OCI-LY3 (cell line): ENCODE data around the gene FBXL19.
A peak's percentile ranks its signal among the peaks of the same experiment; 100 is the strongest.

ENCODE experiments used
- H2AFZ ChIP-seq: fragments of 200-600, 300-600 bp; shearing (Covaris generic); 2 replicates; pipeline ENCODE4 v1.6.0; 2014; ENCODE audit warnings: antibody characterized with exemption, low read depth, low read length
- H3K27ac ChIP-seq: fragments of 200-600, 300-600 bp; sonication (generic); 2 replicates; pipeline ENCODE4 v1.5.1; 2014; ENCODE audit warnings: mild to moderate bottlenecking, low read length, moderate library complexity, mixed read lengths
- H3K27me3 ChIP-seq: fragments of 200-600, 300-600 bp; sonication (generic); 2 replicates; pipeline ENCODE4 v1.6.1; 2014; ENCODE audit warnings: low read depth, low read length, mixed read lengths
- H3K36me3 ChIP-seq: fragments of 200-600, 300-600 bp; sonication (generic); replicated peaks from 2 replicates; pipeline ENCODE3; 2014; ENCODE audit warnings: low read depth, low read length, mixed read lengths
- H3K4me1 ChIP-seq: fragments of 300-600, 200-600 bp; sonication (generic); 2 replicates; pipeline ENCODE4 v1.6.1; 2014; ENCODE audit warnings: low read length, mixed read lengths
- H3K4me2 ChIP-seq: fragments of 200-600, 300-600 bp; sonication (generic); 2 replicates; pipeline ENCODE4 v1.6.1; 2014; ENCODE audit warnings: low read length, mixed read lengths
- H3K4me3 ChIP-seq: fragments of 300-600, 200-600 bp; sonication (generic); 2 replicates; pipeline ENCODE4 v1.5.1; 2014; ENCODE audit warnings: antibody characterized with exemption, mild to moderate bottlenecking, low read length, moderate library complexity
- H3K79me2 ChIP-seq: fragments of 300-600, 200-600 bp; shearing (Covaris generic); 2 replicates; pipeline ENCODE4 v1.6.1; 2014; ENCODE audit warnings: mild to moderate bottlenecking, low read length, mixed read lengths
- H3K9ac ChIP-seq: fragments of 300-600, 200-600 bp; shearing (Covaris generic); 2 replicates; pipeline ENCODE4 v1.6.0; 2014; ENCODE audit warnings: mild to moderate bottlenecking, low read length, moderate library complexity
- H3K9me3 ChIP-seq: fragments of 200-600, 300-600 bp; shearing (Covaris generic); 2 replicates; pipeline ENCODE4 v1.6.1; 2014; ENCODE audit warnings: low read length, mixed read lengths; ENCODE audit not compliant: insufficient read depth
- H4K20me1 ChIP-seq: fragments of 200-600, 300-600 bp; sonication (generic); 2 replicates; pipeline ENCODE4 v1.6.1; 2016; ENCODE audit warnings: low read length, mixed read lengths; ENCODE audit not compliant: insufficient read depth
- EZH2phosphoT487 ChIP-seq: fragments of 200-600 bp; shearing (Covaris generic); IDR thresholded peaks from 2 replicates; pipeline ENCODE4 v1.6.1; 2018; ENCODE audit warnings: antibody characterized with exemption, mixed run types, low read depth
- TF ChIP-seq, protein P1 (sequence below): fragments of 200-600, 300-600 bp; sonication (generic); IDR thresholded peaks from 2 replicates; pipeline ENCODE4 v1.5.1; 2014; ENCODE audit warnings: antibody characterized with exemption, low read length, low read depth

Gene FBXL19

DNA sequence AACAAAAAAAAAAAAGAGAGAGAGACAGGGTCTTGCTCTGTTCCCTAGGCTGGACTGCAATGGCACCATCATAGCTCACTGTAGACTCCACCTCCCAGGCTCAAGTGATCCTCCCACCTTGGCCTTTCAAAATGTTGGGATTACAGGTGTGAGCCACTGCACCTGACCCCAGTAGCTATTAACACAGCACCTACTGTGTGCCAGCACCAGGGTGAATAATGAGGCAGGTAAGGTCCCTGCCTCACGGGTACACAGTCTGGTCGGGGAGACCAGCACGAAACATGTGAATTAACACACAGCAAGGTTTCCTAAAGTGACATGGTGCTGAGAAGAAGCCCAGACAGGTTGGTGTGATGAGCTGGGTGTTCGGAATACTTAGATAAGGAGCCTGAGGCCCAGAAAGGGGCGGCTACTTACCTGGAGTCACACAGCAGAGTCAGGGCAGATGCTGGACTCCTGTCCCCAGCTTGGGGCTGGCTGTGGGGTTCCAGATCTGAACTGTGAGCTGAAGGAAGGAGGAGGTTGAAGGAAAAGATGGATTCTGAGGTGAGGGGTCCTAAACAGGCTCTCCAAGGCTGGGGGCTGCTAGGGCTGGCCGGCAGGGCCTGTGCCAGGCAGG is 10.5 kb upstream of the FBXL19 start:
- no peak overlapping the region for H2AFZ ChIP-seq
- no peaks in the 10 kb centered on the region for H3K9me3 ChIP-seq
- H3K27me3 ChIP-seq: no peaks in the 10 kb centered on the region
- no peak overlapping the region for H3K27ac ChIP-seq
- H3K4me1 ChIP-seq: no peaks in the 10 kb centered on the region
- TF ChIP-seq EZH2phosphoT487: no peak
- TF ChIP-seq, protein P1, sequence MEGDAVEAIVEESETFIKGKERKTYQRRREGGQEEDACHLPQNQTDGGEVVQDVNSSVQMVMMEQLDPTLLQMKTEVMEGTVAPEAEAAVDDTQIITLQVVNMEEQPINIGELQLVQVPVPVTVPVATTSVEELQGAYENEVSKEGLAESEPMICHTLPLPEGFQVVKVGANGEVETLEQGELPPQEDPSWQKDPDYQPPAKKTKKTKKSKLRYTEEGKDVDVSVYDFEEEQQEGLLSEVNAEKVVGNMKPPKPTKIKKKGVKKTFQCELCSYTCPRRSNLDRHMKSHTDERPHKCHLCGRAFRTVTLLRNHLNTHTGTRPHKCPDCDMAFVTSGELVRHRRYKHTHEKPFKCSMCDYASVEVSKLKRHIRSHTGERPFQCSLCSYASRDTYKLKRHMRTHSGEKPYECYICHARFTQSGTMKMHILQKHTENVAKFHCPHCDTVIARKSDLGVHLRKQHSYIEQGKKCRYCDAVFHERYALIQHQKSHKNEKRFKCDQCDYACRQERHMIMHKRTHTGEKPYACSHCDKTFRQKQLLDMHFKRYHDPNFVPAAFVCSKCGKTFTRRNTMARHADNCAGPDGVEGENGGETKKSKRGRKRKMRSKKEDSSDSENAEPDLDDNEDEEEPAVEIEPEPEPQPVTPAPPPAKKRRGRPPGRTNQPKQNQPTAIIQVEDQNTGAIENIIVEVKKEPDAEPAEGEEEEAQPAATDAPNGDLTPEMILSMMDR: no peak
- H3K4me3 ChIP-seq: no peak overlapping the region
- H3K9ac ChIP-seq: no peak overlapping the region
- no peaks in the 10 kb centered on the region for H3K79me2 ChIP-seq
- no peaks in the 10 kb centered on the region for H3K36me3 ChIP-seq
- no peaks in the 10 kb centered on the region for H4K20me1 ChIP-seq
- H3K4me2 ChIP-seq: no peak overlapping the region

- TF ChIP-seq, protein P1: no peak
- no peaks in the 10 kb centered on the region for H3K36me3 ChIP-seq
- no peak overlapping the region for H3K4me3 ChIP-seq
- no peaks in the 10 kb centered on the region for H4K20me1 ChIP-seq
- no peak overlapping the region for H2AFZ ChIP-seq
- H3K9ac ChIP-seq: no peak overlapping the region
- no peaks in the 10 kb centered on the region for H3K4me1 ChIP-seq
- H3K27ac ChIP-seq: no peak overlapping the region
- no peak overlapping the region for H3K4me2 ChIP-seq
- H3K79me2 ChIP-seq: no peaks in the 10 kb centered on the region
- H3K27me3 ChIP-seq: no peaks in the 10 kb centered on the region
- no peaks in the 10 kb centered on the region for H3K9me3 ChIP-seq
Observed at GRCh38 chr16:30914830-30915229, 8.5 kb upstream of the FBXL19 start.

DNA sequence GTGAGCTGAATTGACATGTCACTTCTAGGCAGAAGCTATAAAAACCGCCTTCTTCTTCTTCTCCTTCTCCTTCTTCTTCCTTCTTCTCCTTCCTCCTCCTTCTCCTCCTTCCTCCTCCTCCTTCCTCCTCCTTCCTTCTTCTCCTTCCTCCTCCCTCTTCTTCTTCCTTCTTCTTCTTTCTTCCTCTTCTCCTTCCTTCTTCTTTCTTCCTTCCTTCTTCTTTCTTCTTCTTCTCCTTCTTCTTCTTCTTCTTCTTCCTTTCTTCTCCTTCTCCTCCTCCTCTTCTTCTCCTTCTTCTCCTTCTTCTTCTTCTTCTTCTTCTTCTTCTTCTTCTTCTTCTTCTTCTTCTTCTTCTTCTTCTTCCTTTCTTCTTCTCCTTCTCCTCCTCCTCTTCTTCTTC is 4.8 kb upstream of the FBXL19 start:
- H2AFZ ChIP-seq: no peak overlapping the region
- H3K9ac ChIP-seq: no peak overlapping the region
- no peak overlapping the region for H3K4me2 ChIP-seq
- no peak overlapping the region for H3K4me3 ChIP-seq
- peaks cover 3% of the 10 kb centered on the region; the same call in 1 of the 2 replicates for H3K4me1 ChIP-seq
- H3K27ac ChIP-seq: no peak overlapping the region
- H4K20me1 ChIP-seq: no peaks in the 10 kb centered on the region
- H3K36me3 ChIP-seq: no peaks in the 10 kb centered on the region
- H3K79me2 ChIP-seq: no peaks in the 10 kb centered on the region
- no peaks in the 10 kb centered on the region for H3K27me3 ChIP-seq
- H3K9me3 ChIP-seq: no peaks in the 10 kb centered on the region
- TF ChIP-seq, protein P1: no peak
- TF ChIP-seq EZH2phosphoT487: no peak

DNA sequence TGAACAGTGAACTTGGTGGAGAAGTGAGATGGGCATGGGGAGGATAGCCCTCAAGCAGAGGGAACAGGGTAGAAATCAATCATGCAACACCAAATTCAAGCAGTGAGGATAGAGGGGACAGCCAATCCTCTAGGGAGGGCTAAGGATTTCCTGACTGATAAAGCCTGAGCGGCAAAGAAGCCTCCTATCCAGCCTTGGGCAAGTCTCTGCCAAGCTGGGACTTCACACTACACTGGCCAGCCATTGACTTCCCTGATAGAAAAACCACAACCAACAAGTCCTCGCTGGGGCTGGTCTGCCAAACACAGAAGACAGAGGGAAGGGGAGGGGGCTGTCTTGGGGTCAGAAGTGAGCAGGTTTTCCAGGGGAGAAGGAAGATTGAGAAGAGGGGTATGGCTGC is 2.5 kb upstream of the FBXL19 start:
- Histone ChIP-seq H3K4me2 (0 out of 2 replicates have a peak overlapping the region, but pooled peaks have one; percentile 86), H3K27me3 (no peaks in the 10 kb centered on the region), H3K79me2 (no peaks in the 10 kb centered on the region), H3K27ac (no peak overlapping the region), H3K4me3 (no peak overlapping the region), H3K9me3 (no peaks in the 10 kb centered on the region), H3K9ac (no peak overlapping the region), H2AFZ (no peak overlapping the region), H3K4me1 (peaks cover 7% of the 10 kb centered on the region), H3K36me3 (no peaks in the 10 kb centered on the region), H4K20me1 (no peaks in the 10 kb centered on the region)
- TF ChIP-seq EZH2phosphoT487: no peak
- TF ChIP-seq, protein P1: no peak
